Measurements from ENCODE around the gene ARID1A.

GRCh38 chr1:26827106-26827604, 131.3 kb downstream of the ARID1A start:
- no peak for TF ChIP-seq CTCF (IDR thresholded peaks at IDR 0.05)
- TF ChIP-seq EP300 (IDR thresholded peaks at IDR 0.05): no peak
